Measurements from ENCODE around the gene ARSG. TPM values are rescaled to one million over a fixed set of nuclear protein-coding genes. Genes with fewer than 3 reads are reported as not detected.

Gene ARSG
- total and polyA plus RNA-seq, 9 of the 15 experiments (the other 6 are each of a cell fraction or from before 2014, with no cell fraction given): 1.0 to 5.6 (median 1.8) TPM

DNA sequence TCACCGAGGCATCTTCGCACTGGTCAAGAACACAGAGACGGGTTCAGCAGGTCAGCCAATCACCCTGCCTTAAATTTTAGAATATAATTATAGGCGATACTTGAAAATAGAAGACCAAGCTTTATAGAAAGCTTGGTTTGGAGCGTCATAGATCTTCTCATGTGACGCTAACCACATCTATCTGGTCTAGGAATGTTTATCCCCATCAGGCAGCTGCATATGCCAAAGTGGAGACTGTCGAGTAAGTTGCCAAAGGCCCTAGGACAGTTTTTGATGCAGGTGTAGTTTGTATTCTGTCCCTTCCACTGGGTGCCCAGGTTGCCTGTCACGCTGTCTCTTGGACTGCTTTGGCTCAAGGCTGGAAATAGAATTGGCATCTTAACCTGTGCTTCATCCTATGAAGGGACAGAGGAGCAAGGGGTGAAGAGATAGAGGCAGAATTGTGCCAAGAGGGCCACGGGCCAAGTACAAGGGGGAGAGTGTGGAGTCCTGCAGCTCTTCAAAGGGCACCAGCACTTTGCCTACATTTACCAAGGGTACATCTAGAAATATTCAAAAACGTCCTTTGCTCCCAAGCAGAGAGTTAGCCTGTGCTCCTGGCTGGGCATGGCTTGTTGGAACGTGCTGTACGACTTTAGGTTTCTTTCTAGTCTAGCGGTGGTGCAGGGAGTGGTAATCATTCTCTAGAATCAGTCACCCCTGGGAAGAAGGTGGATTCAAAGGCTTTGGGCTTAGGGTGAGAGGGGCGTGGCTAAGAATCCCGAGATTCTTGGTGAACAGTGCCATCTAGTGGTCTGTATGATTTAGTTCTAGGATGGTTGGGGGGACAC lies 171.3 kb downstream of the ARSG start (continued):
- TF ChIP-seq ZBTB33 (CRISPR knock-in tag; IDR thresholded peaks at IDR 0.05) (no peak), POLR2B (IDR thresholded peaks at IDR 0.05; ENCODE audit: low read depth, partially characterized antibody) (no peak), OTX1 (CRISPR knock-in tag; IDR thresholded peaks at IDR 0.05) (no peak), FOSL1 (tag; conservative IDR thresholded peaks at IDR 0.05) (no peak), RFX7 (CRISPR knock-in tag; IDR thresholded peaks at IDR 0.05) (no peak), U2AF2 (optimal IDR thresholded peaks at IDR 0.05; ENCODE audit: low read depth, low read length) (no peak), ZBTB34 (CRISPR knock-in tag; IDR thresholded peaks at IDR 0.05) (no peak), ZZZ3 (IDR thresholded peaks at IDR 0.05) (no peak), RNF2 (IDR thresholded peaks at IDR 0.05) (no peak), STAT5A (IDR thresholded peaks at IDR 0.05; ENCODE audit: borderline replicate concordance, low read length) (no peak), ZNF347 (CRISPR knock-in tag; IDR thresholded peaks at IDR 0.05; ENCODE audit: low read depth) (no peak), NCOA4 (IDR thresholded peaks at IDR 0.05; ENCODE audit: partially characterized antibody) (no peak), ARNT (IDR thresholded peaks at IDR 0.05) (peak in 1 of 2 experiments; percentile 63; a peak in 1 of 4 replicates), MAZ (CRISPR knock-in tag; conservative IDR thresholded peaks at IDR 0.05 in 1 of 2, IDR thresholded peaks at IDR 0.05 in 1 of 2) (peak; percentile 18 to 62; a peak in 2 of 4 replicates), ZNF280B (CRISPR knock-in tag; IDR thresholded peaks at IDR 0.05) (no peak), KHSRP (IDR thresholded peaks at IDR 0.05) (no peak), SMAD4 (CRISPR knock-in tag; conservative IDR thresholded peaks at IDR 0.05) (0 out of 2 replicates have a peak, but pooled peaks have one; percentile 56), SOX6 (IDR thresholded peaks at IDR 0.05) (peak; percentile 50; the same call in 1 of the 2 replicates), DPF2 (IDR thresholded peaks at IDR 0.05) (no peak; the same call in 1 of the 2 replicates)
- TF ChIP-seq, protein P1, sequence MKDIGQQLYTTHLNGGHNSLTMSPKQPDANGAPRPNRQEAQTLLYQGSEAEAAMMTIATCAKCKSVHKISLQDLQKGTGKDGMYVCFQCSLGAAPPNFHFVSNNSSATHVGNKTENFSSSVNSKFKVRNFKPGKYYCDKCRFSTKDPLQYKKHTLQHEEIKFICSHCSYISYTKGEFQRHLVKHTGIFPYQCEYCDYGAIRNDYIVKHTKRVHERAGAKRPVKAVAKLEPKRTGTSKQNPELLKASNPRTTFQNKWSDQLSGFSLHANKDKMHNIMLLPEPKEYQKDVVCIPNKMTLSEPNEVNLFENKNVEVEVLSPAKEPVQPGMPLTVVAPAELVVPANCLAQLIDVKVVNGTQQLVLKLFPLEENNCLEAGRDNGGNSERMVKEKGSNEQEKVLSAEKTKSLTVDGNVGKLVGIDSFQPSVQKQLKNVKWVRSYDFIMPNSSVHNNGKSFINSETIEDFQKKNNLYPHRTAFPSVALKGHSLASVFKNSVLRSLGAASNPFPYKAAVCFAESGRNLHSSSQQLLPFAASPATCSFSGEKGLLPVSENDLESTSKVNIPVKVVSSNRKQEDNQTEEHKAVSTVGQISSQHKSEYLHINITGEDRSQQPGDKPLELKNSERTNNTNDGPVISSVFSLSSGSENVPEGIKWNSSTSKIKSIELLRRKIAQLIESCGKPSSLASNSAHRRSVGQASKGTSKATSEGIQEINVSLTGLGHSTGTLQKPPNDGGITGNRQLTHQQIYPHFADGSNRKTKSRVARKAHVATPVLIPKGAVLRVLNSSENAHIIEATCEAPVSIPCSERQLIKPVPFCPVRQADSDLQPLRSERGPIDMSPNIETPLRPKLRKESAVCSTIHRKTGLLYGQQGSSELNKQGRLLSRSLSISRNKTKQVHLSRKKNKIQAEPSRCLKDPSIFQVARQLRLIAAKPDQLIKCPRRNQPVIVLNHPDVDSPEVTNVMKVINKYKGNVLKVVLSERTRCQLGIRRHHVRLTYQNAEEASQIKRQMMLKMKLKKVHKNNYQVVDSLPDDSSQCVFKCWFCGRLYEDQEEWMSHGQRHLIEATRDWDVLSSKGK (CRISPR knock-in tag; IDR thresholded peaks at IDR 0.05): no peak
